OCI-LY3 (cell line): ENCODE data around the gene GLYATL1.

Experiments used
- H2AFZ ChIP-seq: fragments of 200-600, 300-600 bp; shearing (Covaris generic); 2 replicates; pipeline ENCODE4 v1.6.0; 2014; ENCODE audit warnings: antibody characterized with exemption, low read depth, low read length
- H3K27ac ChIP-seq: fragments of 200-600, 300-600 bp; sonication (generic); 2 replicates; pipeline ENCODE4 v1.5.1; 2014; ENCODE audit warnings: mild to moderate bottlenecking, low read length, moderate library complexity, mixed read lengths
- H3K27me3 ChIP-seq: fragments of 200-600, 300-600 bp; sonication (generic); 2 replicates; pipeline ENCODE4 v1.6.1; 2014; ENCODE audit warnings: low read depth, low read length, mixed read lengths
- H3K36me3 ChIP-seq: fragments of 200-600, 300-600 bp; sonication (generic); replicated peaks from 2 replicates; pipeline ENCODE3; 2014; ENCODE audit warnings: low read depth, low read length, mixed read lengths
- H3K4me1 ChIP-seq: fragments of 300-600, 200-600 bp; sonication (generic); 2 replicates; pipeline ENCODE4 v1.6.1; 2014; ENCODE audit warnings: low read length, mixed read lengths
- H3K4me2 ChIP-seq: fragments of 200-600, 300-600 bp; sonication (generic); 2 replicates; pipeline ENCODE4 v1.6.1; 2014; ENCODE audit warnings: low read length, mixed read lengths
- H3K4me3 ChIP-seq: fragments of 300-600, 200-600 bp; sonication (generic); 2 replicates; pipeline ENCODE4 v1.5.1; 2014; ENCODE audit warnings: antibody characterized with exemption, mild to moderate bottlenecking, low read length, moderate library complexity
- H3K79me2 ChIP-seq: fragments of 300-600, 200-600 bp; shearing (Covaris generic); 2 replicates; pipeline ENCODE4 v1.6.1; 2014; ENCODE audit warnings: mild to moderate bottlenecking, low read length, mixed read lengths
- H3K9ac ChIP-seq: fragments of 300-600, 200-600 bp; shearing (Covaris generic); 2 replicates; pipeline ENCODE4 v1.6.0; 2014; ENCODE audit warnings: mild to moderate bottlenecking, low read length, moderate library complexity
- H3K9me3 ChIP-seq: fragments of 200-600, 300-600 bp; shearing (Covaris generic); 2 replicates; pipeline ENCODE4 v1.6.1; 2014; ENCODE audit warnings: low read length, mixed read lengths; ENCODE audit not compliant: insufficient read depth
- H4K20me1 ChIP-seq: fragments of 200-600, 300-600 bp; sonication (generic); 2 replicates; pipeline ENCODE4 v1.6.1; 2016; ENCODE audit warnings: low read length, mixed read lengths; ENCODE audit not compliant: insufficient read depth
- CTCF ChIP-seq: fragments of 200-600, 300-600 bp; sonication (generic); IDR thresholded peaks from 2 replicates; pipeline ENCODE4 v1.5.1; 2014; ENCODE audit warnings: antibody characterized with exemption, low read length, low read depth
- EZH2phosphoT487 ChIP-seq: fragments of 200-600 bp; shearing (Covaris generic); IDR thresholded peaks from 2 replicates; pipeline ENCODE4 v1.6.1; 2018; ENCODE audit warnings: antibody characterized with exemption, mixed run types, low read depth

GLYATL1 gene

GRCh38 chr11:58922479-58922878, 16.8 kb upstream of the GLYATL1 start:
- Histone ChIP-seq H4K20me1 (no peaks in the 10 kb centered on the region), H3K4me2 (peak overlapping the region; percentile 75; the same call in 1 of the 2 replicates), H3K4me1 (peaks cover 10% of the 10 kb centered on the region), H3K27me3 (no peaks in the 10 kb centered on the region), H3K36me3 (no peaks in the 10 kb centered on the region), H3K4me3 (no peak overlapping the region), H3K9ac (no peak overlapping the region), H3K79me2 (no peaks in the 10 kb centered on the region), H2AFZ (no peak overlapping the region), H3K9me3 (no peaks in the 10 kb centered on the region), H3K27ac (no peak overlapping the region)
- no peak for TF ChIP-seq EZH2phosphoT487
- no peak for TF ChIP-seq CTCF

GRCh38 chr11:58923300-58923788, 15.9 kb upstream of the GLYATL1 start:
- Histone ChIP-seq H3K4me2 (peak overlapping the region; percentile 75), H3K4me1 (peaks cover 15% of the 10 kb centered on the region), H3K9ac (peak overlapping the region; percentile 9; the same call in 1 of the 2 replicates), H3K27me3 (no peaks in the 10 kb centered on the region), H3K9me3 (no peaks in the 10 kb centered on the region), H4K20me1 (no peaks in the 10 kb centered on the region), H2AFZ (peak overlapping the region; percentile 88), H3K36me3 (no peaks in the 10 kb centered on the region), H3K79me2 (no peaks in the 10 kb centered on the region), H3K27ac (no peak overlapping the region), H3K4me3 (peak overlapping the region; percentile 66)
- TF ChIP-seq EZH2phosphoT487 = no peak
- TF ChIP-seq CTCF = peak; percentile 73

DNA sequence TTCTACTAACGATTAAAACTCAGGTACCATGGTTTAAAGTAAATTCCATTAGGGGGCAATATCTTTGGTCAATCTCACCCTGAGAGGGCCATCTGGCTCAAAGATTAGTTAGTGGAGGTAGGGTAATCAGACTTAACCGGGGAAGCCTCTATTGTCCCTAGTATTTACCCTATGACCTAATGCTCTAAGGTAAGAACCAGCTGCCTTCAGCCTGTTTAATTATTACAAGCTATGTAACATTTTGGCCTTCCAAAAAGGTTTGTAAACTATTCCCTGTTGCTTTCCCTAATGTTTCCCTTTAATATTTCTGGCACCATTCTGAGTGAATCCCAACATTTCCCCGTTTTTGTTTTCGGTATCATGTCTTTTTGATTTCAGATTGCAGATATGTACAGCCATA, 15.1 kb upstream of the GLYATL1 start:
- H3K4me2 ChIP-seq = no peak overlapping the region
- H3K27ac ChIP-seq = no peak overlapping the region
- no peak for TF ChIP-seq CTCF
- no peak for TF ChIP-seq EZH2phosphoT487
- no peaks in the 10 kb centered on the region for H3K79me2 ChIP-seq
- no peaks in the 10 kb centered on the region for H3K27me3 ChIP-seq
- no peak overlapping the region for H3K9ac ChIP-seq
- no peaks in the 10 kb centered on the region for H3K9me3 ChIP-seq
- no peak overlapping the region for H2AFZ ChIP-seq
- no peak overlapping the region for H3K4me3 ChIP-seq
- peaks cover 15% of the 10 kb centered on the region for H3K4me1 ChIP-seq
- no peaks in the 10 kb centered on the region for H3K36me3 ChIP-seq
- no peaks in the 10 kb centered on the region for H4K20me1 ChIP-seq

DNA sequence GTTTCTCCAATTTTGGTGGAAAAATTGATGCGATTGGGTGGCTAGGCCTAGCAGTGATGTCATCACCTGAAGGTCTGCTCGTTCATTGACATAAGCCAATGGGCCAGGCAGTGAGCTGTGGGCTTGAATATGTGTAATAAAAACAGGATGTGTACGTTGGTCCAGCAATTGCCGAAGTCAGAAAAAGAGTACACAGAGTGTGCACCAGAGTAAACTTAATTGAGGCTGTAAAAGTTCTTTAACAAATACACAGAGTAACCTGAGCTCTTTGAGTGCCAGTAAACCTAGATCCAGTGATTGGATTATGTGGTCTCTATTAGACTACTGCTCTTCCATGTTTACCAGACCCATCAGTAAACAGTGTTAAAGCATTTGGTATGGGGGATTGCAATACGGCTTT, 13.0 kb upstream of the GLYATL1 start:
- Histone ChIP-seq H3K9ac (no peak overlapping the region), H3K27ac (no peak overlapping the region), H3K9me3 (no peaks in the 10 kb centered on the region), H3K4me2 (no peak overlapping the region), H3K79me2 (no peaks in the 10 kb centered on the region), H3K27me3 (no peaks in the 10 kb centered on the region), H3K4me1 (peaks cover 15% of the 10 kb centered on the region), H3K4me3 (no peak overlapping the region), H2AFZ (no peak overlapping the region), H4K20me1 (no peaks in the 10 kb centered on the region), H3K36me3 (no peaks in the 10 kb centered on the region)
- TF ChIP-seq CTCF (no peak), EZH2phosphoT487 (no peak)
